GM18502 (cell line): ENCODE measurements around the gene CORIN.
A peak's percentile ranks its signal among the peaks of the same experiment; 100 is the strongest.

Experiments used
- ATAC-seq: cut with Tn5 transposase; IDR thresholded peaks from one replicate; pipeline ENCODE4 v1.9.1; 2021; ENCODE audit warnings: mild to moderate bottlenecking; ENCODE audit not compliant: unreplicated experiment, poor library complexity

CORIN gene, protein sequence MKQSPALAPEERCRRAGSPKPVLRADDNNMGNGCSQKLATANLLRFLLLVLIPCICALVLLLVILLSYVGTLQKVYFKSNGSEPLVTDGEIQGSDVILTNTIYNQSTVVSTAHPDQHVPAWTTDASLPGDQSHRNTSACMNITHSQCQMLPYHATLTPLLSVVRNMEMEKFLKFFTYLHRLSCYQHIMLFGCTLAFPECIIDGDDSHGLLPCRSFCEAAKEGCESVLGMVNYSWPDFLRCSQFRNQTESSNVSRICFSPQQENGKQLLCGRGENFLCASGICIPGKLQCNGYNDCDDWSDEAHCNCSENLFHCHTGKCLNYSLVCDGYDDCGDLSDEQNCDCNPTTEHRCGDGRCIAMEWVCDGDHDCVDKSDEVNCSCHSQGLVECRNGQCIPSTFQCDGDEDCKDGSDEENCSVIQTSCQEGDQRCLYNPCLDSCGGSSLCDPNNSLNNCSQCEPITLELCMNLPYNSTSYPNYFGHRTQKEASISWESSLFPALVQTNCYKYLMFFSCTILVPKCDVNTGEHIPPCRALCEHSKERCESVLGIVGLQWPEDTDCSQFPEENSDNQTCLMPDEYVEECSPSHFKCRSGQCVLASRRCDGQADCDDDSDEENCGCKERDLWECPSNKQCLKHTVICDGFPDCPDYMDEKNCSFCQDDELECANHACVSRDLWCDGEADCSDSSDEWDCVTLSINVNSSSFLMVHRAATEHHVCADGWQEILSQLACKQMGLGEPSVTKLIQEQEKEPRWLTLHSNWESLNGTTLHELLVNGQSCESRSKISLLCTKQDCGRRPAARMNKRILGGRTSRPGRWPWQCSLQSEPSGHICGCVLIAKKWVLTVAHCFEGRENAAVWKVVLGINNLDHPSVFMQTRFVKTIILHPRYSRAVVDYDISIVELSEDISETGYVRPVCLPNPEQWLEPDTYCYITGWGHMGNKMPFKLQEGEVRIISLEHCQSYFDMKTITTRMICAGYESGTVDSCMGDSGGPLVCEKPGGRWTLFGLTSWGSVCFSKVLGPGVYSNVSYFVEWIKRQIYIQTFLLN

DNA sequence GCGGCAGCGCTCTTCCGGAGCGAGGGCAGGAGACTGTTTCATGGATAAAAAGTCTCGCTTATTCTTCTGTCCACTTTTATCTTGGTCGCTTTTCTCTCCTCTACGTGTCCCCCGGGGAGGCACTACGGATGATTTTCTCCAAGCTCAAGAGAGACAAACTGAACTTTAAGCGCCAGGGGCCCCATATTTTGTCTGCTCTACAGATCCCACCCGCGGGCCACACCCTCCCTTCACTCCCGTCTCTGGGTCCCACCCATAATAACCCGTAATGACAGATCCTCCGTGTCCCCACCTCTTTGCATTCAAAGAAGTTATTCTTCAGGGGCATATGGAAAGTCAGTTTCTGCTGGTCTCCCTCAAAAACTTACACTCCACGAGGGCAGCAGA is at the start of gene CORIN:
Gene CORIN, minus strand, starts transcription at position 160 of the 387 bp plus-strand sequence. Its CDS starts 118 bp downstream, at position 42.
- ATAC-seq, result no peak

DNA sequence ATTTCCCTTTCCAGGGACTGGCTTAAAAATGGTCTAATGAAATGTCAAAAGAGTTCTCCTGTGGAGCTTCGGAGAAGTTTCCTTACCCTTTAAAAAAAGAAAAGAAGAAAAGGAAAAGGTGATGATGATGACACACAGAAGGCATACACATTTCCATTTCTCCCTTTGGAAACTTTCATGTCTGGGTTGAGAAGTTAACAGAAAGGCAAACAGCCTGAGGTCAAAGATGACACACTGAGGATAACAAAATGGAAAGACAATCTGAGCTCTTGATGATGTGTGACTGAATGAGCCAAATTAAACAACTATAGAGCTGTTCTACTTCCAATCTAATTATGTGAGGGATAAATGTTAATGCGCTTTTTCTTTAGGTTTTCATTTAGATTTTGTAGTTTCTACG is 44.4 kb upstream of the CORIN start:
- no peak for ATAC-seq

DNA sequence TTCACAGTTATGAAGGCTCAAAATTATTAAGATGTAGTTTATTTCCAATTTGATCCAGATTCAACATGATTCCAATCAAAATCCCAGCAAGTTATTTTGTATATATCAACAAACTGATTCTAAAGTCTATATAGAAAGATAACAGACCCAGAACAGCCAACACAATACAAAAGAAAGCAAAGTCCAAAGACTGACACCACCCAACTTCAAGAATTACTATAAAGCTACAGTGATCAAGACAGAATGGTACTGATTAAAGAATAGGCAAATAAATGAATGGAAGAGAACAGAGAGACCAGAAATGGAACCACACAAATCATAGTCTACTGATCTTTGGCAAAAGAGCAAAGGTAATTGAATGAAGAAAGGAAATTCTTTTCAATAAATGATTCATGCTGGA is 41.6 kb upstream of the CORIN start:
- ATAC-seq, result no peak

DNA sequence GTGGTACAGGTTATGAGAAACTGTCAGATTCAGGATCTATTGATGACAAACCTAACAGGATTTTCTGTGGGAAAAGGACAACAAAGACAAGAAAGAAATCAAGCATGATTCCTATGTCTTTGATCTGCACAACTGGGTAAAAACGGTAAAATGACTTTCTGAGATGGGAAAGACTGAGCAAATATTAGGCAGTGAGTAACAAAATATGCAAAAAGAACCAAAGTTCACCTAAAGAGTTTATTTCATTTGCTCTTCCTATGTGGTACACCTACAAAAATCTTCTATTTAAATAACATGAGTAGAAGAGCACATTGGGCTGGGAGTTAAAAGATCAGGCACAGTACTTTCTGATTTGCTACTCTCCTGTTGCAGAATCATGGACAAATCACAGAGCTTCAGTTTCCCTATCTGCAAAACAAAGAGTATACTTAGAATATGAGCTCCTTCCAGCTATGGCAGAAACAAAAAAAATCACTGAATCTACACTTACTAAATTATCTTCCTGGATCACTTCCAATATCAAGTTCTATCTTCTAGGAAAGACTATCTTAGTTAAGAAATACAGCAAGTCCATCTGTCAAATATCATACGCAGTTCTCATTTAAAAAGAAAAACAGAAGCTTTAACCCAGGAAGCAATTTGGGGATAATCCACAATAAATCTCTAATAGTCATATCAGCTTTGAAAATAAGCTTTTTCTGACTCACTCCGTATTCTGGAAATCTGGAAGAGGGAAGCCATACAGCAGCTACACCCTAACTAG is 39.1 kb upstream of the CORIN start:
- no peak for ATAC-seq

DNA sequence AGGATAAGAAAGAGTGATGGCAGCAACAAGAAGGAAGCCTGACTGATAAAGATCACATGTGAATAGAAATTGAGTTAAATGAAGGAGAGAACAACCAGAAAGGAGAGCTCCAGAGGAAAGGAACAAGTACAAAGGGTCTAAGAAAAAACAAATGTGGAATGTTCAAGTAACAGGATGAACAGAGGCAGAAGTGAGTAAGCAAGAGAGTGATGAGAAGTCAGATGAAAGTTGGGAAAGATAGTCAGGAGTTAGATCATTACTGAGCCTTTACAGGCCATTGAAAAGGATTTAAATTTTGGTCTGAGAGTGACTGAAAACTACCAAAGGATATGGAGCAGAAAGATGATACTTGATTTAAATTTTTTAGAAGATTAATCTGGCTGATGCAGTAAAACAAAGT is 38.4 kb upstream of the CORIN start:
- ATAC-seq, result no peak

DNA sequence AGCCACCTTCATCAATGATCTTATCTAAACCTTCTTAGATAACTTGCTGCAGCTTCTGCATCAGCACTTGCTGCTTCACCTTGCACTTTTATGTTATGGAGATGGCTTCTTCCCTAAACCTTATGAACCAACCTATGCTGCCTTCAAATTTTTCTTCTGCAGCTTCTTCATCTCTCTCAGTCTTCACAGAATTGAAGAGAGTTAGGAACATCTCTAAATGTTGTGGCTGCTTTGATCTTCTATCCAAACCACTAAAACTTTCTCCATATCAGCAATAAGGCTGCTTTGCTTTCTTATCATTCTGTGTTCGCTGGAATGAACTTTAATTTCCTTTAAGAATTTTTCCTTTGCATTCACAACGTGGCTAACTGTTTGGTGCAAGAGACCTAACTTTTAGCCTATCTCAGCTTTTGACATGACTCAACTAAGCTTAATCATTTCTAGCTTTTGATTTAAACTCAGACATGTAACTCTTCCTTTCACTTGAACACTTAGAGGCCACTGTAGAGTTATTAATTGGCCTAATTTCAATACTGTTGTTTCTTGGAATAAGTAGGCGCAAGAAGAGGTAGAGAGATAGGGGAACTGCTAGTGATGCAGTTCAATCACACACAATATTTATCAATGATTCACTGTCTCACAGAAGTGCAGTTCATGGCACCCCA is 36.1 kb upstream of the CORIN start:
- no peak for ATAC-seq

DNA sequence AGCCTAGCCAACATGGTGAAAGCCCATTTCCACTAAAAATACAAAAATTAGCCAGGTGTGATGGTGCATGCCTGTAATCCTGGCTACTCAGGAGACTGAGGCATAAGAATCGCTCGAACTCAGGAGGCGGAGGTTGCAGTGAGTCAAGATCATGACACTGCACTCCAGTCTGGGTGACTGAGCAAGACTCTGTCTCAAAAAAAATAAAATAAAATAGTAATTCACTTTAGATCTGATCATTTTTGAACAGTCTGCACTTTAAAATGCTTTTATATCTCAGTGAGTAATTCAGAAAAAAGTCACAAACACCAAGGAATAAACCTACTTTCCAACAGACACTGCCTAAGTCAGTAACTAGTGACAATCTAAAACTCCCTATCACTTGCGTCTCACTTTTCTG is 25.6 kb upstream of the CORIN start:
- no peak for ATAC-seq

DNA sequence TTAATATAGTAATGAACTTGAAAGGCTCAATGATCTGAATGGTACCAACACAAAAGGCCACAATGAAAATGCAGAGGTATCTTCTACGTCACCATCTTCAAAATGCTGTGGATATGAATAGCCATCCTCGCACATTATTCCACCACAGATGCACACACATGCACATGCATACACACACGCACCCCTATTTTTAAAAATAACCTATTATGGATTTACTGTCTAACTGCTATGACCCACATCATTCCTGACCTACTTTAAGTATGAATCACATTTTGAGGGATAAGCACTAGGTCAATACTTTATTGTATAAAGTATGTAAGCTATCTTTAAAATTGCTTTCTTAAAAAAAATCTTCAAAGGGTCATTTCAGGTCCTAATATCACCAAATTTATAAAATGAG is 24.4 kb upstream of the CORIN start:
- no peak for ATAC-seq

DNA sequence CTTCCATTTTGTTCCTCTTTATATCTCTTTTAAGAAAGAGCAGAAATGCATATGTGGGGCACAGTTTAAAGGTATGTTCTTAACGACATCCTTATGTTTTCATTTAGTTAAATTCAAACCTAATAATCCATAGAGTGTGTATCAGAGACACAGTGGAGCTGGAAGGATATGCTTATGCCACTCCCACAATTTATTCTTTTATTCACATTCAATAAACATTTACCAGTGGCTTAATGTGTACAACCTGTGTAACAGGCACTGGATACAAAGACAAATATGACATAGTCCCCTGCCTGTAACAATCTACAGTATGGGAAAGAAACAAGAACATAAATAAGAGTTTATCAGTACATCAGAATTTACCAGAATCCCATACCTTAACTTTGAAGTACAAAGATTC is 22.4 kb upstream of the CORIN start:
- no peak for ATAC-seq

DNA sequence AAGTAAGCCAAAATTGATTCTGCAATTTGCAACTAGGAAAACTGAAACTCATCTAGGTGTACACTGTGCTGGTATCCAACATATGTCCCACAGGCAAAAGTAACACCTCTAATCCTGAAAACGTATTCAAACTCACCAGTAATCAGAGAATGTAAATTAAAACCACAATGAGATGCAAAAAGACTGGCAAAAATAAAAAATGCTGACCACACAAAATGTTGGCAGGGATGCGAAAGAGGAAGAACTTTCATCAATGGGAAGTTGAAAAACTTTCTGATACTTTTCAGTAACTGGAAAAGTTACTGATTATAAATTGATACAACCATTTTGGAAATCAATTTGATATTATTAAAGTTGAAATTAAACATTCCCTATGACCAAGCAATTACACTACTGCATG is 20.1 kb upstream of the CORIN start:
- no peak for ATAC-seq

DNA sequence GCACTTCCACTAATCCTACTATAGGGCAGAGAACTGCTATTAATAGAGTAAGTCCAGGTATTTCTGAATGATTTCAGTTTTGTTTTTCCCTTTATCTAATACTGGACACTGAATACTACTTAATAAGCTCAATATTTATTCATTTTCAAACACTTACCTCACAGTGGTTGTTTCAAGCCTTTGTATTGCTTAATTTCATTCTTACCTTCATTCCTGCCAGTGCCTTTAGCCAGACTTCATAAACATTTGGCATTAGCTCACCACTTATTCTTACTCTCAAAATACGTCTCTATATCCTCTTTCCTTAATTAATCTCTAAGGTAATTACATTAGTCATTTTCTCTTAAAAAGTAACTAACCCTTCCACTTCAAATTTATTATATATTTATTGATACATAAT is 18.8 kb upstream of the CORIN start:
- ATAC-seq, result no peak

DNA sequence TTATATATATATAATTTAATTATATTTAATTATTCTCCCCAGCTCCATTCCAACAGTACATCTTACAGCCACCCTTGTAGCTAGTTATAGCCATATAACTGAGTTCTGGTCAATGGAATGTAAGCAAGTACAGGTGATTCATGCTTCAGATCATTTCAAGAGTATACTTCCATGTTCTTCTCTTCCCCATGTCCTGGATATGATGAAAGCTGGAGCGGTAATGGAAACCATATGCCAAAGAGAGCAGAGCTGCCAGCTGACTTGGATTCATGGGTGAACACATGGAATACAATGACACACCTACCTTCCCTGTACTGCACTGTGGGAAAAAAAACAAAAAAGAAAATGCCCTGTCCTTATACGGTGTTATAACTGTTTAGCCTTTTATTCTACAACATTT is 17.5 kb upstream of the CORIN start:
- no peak for ATAC-seq

DNA sequence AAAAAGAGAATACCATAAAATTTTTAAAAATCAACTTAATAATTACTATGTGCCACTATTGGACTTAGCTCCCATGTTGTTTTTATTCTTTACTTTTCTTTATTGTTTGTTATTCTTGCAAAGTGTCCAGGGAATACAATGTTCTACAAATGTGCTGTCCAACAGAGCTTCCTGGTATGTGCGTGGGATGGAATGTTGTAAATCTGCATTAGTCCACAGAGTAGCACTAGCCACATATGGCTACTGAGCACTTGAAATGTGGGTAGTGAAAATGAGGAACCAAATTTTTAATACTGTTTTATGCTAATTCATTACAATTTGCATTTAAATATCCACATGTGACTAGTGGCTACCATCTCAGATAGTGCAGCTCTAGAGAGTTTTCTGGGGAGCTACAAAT is 14.3 kb upstream of the CORIN start:
- no peak for ATAC-seq

DNA sequence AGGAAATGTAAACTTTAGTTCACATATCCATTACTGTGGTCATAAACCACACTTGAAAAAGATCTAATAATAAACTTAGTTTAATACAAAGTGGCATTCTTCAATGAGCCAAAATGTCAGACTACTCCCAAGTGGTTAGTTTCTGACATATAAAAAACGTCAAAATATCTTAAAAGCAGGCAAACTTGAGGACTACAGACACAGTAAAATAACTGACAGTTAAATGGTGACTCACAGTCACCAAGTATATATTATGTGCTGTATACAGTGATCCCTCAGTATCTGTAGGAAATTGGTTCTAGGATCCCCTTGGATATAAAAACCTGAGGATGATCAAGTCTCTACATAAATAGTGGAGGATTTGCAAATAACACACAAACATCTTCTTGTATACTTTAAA is 11.6 kb upstream of the CORIN start:
- ATAC-seq, result no peak

DNA sequence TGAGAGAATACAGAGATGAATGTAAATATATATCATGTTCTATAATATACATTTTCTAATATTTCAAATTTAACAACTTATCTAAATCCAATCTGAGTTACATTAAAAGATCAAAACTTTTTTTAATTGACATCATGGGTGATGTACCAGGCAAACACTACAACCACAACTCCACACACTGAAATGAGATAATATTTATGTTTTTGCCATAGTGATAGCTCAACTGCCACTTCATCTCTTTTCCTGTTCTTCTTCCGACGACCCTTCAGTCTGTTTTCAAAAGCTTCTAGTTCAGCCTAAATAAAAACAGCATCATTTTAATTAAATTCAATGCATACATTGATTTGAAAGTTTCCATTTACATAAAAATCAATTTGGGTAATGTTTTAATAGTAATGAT is 10.2 kb upstream of the CORIN start:
- ATAC-seq, result no peak

DNA sequence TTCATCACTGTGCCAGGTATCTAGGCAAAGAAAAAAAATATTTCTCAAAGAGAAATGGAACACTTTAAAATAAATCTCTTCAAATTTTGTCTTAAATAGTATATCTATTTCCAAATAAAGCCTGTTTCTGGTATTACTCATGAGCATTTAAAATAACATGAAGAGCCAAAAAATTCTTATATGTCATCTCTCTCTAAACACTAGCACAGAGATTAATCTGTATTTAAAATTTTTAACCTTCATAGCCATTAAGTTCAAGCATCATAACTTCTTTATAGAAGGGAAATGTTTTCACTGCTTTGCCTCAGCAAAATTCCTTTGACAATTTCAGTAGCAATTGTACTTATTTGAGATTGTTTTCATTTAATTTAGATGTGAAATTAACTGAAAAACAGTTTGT is 5.1 kb upstream of the CORIN start:
- no peak for ATAC-seq

DNA sequence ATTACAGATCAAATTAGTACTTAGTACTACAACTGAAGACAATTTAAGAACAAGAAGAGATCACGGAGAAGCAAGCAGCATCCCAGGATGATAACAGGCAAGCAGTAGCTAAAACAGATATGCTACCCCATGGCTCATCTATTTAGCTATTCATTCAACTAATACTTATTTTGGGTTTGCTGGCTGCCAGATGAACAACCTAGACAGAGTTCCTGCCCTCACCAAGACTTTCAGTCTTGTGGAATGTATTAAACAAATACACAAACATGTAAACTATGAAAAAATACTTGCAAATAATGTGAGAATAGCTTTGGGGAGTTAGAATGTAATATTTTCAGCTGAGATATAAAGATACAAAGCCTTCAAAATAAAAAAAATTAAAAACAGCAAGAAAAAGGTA is 2.4 kb upstream of the CORIN start:
- ATAC-seq, result no peak

DNA sequence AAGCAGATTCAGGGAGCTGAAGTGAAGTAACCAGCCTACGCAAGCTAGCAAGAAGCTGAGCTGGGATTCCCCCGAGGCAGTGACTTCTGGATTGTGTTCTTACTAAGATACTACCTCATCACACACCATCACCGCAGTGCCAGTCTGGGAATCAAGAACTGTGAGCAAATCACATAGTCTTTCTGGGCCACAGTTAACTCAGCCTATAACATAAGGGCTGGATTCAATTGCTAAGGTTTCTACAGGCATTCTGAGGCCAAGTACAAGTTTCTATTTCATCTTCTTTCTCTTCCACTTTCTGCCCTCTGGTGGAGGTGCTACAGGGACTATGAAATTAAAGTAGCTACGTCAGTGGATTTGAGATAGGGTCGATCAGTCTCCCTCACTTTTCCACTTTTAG is 1.4 kb upstream of the CORIN start:
- peak; percentile 76 for ATAC-seq

DNA sequence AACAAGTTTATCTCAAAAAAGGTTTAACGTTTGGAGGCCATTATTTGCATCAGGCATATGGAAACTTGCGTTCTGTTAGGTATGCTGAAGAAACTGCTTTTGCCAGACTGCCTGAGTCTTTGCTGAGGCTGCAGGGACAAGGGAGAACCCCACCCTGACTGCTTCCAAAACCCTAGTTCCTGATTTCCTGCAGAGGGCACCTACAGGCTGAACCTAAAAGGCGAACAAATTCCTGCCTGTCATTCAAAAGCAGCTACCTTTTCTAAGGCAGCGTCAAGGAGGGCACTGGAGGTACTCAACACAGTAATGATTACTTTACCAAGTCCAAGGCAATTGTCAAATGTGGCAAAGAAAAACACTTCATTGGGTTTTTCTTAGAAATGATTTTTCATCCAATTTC is 578 bp upstream of the CORIN start:
- ATAC-seq, result no peak
